Measurements from ENCODE around the gene EXOC4.

- TF ChIP-seq CTCF (IDR thresholded peaks at IDR 0.05) (no peak), POLR2AphosphoS5 (IDR thresholded peaks at IDR 0.05; ENCODE audit: insufficient read depth in 1 of 2, low read depth in 1 of 2) (no peak), POLR2A (IDR thresholded peaks at IDR 0.05) (no peak)
These were observed 560.0 kb downstream of the EXOC4 start for GRCh38 chr7:133812877-133813276.

Data from vagina (tissue), 2 donors.